ENCODE data around the gene PMM1.
"Not testable (repeated sequence)": the region's sequence is repeated elsewhere in the genome, so short reads cannot be mapped to it uniquely, and the experiment has no call there.

PMM1 gene

GRCh38 chr22:41596776-41597634 lies 7.4 kb upstream of the PMM1 start:
- DNase-seq = peak; percentile 35

GRCh38 chr22:41595703-41596102 lies 6.1 kb upstream of the PMM1 start:
- DNase-seq = no peak

DNA sequence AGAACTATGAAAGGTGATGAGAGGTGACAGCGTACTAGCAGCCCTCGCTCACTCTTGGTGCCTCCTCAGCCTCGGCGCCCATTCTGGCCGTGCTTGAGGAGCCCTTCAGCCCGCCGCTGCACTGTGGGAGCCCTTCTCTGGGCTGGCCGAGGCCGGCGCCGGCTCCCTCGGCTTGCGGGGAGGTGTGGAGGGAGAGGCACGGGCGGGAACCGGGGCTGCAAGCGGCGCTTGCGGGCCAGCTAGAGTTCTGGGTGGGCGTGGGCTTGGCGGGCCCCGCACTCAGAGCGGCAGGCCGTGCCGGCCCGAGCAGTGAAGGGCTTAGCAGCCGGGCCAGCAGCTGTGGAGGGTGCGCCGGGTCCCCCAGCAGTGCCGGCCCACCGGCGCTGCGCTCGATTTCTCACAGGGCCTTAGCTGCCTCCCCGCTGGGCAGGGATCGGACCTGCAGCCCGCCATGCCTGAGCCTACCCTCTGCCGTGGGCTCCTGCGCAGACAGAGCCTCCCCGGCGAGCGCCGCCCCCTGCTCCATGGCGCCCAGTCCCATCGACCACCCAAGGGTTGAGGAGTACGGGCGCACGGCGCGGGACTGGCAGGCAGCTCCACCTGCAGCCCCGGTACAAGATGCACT lies 3.8 kb upstream of the PMM1 start:
- DNase-seq = not testable (repeated sequence)

- DNase-seq = no peak
Observed at GRCh38 chr22:41587347-41587723, 2.3 kb downstream of the PMM1 start.

- DNase-seq = no peak
Observed at GRCh38 chr22:41585898-41586297, 3.7 kb downstream of the PMM1 start.

DNA sequence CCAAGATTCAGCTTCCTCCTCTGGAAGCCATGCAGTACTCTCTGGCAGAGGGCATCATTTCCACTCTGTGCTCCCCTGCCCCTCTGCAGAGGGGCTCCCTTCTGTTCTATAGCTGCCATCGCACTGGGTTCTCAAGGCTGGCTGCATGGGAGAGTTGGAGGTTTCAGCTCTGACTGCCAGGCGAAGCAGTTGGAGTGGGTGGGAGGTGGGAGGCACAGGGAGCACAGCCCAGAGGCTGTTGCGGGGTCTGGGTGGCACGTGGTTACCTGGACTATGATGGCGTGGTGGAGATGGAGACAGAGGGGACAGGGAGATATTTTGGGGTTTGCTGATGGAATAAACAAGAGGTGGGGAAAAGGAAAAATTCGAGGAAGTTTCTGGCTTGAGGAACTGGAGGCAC lies 4.8 kb downstream of the PMM1 start:
- no peak for DNase-seq

DNA sequence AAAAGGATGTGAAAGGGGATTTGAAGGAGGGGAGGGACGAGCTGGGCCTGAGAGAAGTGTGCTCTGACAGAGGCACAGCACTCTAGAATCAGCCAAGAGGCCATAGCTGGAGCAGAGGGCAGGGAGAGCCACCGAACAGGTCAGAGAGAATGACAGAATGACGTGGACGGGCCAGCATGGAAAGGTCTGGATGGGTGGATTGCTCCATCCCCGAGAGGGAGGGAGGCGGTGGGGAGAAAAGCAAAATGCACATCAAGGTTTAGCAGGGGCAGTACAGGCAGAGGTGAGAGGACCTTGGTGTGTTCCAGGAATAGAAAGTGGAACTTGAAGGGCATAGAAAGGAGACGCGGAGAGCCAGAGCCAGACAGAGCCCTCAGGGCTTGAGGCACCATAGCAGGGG lies 6.9 kb downstream of the PMM1 start:
- no peak for DNase-seq

GRCh38 chr22:41579997-41580355 lies 9.7 kb downstream of the PMM1 start:
- no peak for DNase-seq

DNA sequence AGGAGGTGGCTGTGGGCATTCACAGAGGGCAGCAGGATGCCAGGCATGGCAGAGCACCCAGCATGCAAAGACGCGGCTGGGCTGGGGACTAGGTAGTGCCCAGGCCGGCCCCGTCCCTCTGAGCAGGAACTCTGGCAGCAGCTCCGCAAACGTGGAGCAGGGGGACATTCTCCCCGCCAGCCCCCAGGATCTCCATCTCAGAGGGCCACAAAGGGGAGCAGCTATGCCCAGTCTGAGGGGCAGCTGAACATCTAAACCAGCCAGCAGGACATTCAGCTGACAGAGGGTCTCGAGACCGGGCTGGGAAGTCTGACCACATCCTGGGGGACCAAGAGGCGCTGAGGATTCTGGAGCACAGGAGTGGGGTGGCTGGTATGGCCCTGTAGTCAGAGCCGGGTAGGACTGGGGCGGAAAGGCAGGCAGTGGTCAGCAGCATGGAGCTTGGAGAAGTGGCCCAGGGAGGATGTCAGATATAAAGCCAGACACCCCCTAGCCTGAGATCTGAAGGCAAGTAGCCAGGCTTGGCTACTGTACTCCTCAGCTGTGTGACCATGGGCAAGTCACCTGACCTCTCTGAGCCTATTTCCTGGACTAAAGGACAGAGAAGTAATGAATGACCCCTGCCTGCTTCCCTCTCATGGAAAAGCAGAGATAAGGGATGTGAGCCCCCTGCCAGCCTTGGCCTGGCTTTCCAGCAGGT lies 10.2 kb downstream of the PMM1 start:
- no peak for DNase-seq

DNA sequence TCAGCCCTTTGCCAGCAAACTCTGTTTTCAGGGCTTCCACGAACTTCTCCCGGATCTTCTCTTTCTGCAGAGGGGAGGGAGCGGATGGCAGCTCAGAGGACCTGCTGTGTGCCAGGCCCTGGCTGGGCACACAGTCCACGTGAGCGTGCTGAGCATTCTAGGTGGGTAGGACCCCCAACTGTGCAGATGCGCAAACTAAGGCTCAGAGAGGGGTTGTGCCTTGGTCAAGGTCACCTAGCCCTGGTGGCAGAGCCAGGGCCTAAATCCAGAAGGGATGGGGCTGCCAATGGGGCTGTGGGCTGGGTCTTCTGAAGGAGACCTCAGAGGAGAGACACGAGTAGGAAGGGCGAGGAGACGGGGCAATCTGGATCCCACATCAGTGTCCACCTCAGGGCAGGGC lies 10.8 kb downstream of the PMM1 start:
- DNase-seq = no peak

DNA sequence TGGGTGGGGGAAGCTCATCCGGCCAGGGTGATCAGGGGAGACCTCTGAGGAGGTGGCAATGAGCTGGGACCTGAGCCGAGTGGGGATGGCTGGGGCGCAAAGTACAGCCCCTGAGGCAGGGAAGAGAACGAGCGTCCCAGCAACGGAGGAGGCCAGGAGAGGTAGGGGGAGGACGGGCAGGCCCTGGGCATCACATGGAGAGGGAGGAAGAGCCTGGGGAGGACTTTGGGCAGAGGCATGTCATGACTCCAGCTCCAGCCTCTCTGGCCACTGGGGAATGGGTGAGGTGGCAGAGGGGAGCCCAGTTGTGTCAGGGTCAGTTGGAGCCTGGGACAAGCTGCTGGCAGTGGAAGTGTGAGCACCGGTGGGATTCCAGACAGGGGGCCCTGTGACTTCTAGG lies 11.5 kb downstream of the PMM1 start:
- DNase-seq = no peak

DNA sequence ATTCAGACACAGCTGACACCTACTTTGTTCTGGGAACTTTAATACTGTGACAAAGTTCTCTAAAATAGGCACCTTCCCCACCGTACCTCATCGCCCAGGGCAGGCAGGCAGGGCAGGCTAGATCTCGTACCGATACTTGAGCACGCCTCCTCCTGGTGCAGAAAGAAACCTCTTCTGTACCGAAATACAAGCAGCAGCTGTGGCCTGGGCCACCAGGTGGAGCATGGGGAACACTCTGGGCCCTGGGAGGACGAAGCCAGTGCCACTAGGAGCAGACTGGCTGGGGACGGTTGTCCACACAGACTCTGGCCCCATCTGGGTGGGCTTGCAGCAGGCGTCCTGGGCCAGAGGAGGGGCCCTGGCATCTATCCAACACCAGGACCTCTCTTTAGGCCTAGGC lies 12.8 kb downstream of the PMM1 start:
- DNase-seq = peak; percentile 1

DNA sequence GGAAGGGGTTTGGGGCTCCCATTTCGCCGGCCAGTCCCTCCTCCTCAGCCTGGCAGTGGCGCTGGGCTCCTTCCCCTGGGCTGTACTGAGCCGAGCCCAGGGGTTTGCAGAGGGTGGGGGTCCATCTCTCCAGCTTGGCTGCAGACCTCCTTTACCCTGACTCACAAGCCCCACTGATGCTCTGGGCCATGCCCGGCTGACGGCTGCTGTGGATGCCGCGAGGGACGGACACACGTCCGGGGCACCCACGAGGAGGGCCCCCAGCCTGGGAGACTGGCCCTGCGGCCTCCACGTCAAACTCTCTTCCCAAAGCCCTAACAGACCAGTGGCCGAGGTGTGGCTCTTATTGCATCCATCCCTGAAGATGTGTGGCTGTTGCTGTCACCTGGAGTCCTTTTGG lies 14.1 kb downstream of the PMM1 start:
- no peak for DNase-seq

- DNase-seq = no peak
Observed at GRCh38 chr22:41574847-41575381, 14.7 kb downstream of the PMM1 start.

- no peak for DNase-seq
Observed at GRCh38 chr22:41573677-41574076, 16.0 kb downstream of the PMM1 start.

- DNase-seq = not testable (repeated sequence)
Observed at GRCh38 chr22:41572305-41572704, 17.3 kb downstream of the PMM1 start.

GRCh38 chr22:41571786-41572185 lies 17.9 kb downstream of the PMM1 start:
- no peak for DNase-seq

DNA sequence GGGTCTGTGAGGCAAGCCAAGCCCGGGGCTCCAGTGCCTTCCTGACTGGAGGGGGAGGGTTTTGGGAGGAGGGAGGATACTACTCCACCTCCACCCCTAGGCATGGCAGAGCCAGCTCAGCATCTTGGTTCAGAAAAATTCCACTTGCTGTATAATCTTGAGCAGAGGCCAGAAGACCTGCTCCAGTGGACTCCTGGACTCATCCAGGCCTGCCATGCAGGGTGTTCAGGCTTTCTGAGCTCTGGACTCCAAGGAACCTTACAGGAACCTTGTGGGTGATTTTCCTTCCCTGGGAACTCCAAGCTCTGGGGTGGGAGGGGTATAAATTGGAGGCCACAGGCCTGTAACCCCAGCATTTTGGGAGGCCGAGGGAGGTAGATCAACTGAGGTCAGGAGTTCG lies 19.4 kb downstream of the PMM1 start:
- DNase-seq = no peak

GRCh38 chr22:41568811-41569210 lies 20.8 kb downstream of the PMM1 start:
- no peak for DNase-seq

DNA sequence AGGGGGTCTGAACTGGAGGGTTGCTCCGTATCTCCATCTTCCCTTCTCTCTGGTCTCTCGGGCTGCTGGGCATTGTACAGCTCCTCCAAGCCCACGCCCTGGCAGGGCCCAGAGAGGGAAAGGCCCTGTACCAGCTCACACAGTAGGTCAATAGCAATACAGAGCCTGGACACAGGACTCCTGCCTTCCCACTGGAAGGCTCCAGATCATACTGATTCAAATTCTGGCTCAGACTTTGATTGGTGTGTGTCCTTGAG lies 22.2 kb downstream of the PMM1 start:
- no peak for DNase-seq

DNA sequence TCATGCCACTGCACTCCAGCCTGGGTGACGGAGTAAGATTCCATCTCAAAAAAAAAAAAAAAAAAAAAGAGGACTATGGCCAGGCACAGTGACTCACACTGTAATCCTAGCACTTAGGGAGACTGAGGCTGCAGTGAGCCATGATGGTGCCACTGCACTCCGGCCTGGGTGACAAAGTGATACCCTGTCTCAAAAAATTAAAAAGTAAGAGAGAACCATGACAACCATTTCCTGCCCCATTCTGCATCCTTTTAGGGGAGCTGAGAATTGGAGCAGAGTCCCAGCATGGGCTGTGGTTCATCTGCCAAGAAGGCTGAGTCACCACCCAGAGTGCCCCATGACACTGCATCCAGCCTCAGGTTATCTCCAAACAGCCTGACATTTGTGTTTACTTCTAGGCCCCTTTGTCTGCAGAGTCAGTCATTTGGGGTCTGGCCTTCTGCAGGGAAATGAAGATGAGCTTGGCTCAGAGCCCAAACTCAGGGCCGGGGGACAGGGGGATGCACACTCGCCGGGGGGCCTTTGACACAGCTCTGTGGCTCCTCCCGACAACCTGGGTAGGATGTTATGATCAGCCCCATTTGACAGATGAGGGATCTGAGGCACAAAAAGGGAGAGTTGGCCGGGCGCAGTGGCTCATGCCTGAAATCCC lies 24.1 kb downstream of the PMM1 start:
- DNase-seq = peak; percentile 37

DNA sequence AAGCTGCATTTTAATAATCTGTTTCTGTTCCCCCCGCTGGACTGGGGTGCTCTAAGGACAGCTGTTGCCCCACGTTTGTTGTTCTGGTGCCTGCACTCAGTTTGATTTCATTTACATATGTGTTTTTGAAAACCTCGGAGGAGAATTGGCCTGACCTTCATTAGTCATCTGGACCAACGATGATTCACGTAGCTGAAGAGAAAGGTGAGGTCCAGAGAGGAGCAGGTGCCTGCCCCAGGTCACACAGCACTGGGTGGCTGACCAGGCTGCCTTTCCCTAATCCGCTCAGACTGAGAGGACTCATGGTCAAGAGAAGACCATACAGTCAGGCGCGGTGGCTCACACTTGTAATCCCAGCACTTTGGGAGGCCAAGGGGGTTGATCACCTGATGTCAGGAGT lies 25.1 kb downstream of the PMM1 start:
- DNase-seq = no peak

DNA sequence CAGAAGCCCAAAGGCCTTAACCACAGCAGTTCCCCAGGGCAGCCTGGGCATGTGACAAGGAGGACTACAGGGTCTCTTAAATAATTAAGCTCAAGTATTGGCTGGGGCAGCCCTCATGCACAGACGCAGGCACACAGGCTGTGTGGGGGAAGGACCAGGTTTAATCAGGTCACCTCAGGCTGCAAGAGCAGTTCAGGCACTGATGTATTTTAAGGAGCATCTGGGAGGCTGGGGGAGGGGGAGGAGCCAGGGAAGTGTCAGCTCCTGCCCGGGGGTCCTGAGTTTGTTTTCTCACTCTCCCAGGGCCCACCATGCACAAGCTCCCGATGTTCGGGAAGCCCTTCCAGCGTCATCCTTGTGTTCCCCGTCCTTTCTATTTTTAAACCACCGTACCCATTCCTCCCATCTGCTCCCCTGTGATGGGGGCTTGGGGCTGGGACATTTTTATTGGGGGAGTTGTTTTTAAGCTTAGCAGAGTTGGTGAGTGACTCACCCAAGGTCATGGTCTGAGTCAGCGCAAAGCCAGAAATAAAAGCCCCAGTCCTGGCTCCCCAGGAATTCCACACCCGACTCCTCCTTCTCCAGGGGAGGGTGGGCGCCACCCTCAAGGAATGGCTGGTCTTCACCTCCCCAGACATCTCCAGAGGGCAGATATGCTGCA lies 26.5 kb downstream of the PMM1 start:
- peak; percentile 73 for DNase-seq

Measured in kidney glomerular epithelial cell (primary cell).